ENCODE results near the gene SLC7A4.

SLC7A4 gene

GRCh38 chr22:21047035-21047661 is 14.8 kb upstream of the SLC7A4 start:
- no peaks in the 10 kb centered on the region for H3K9me3 ChIP-seq (ENCODE audit: insufficient read depth, low read length, severe bottlenecking)
- H4K20me1 ChIP-seq (ENCODE audit: insufficient read depth, low read length), result peaks cover 3% of the 10 kb centered on the region; the same call in 1 of the 2 replicates
- H3K79me2 ChIP-seq (ENCODE audit: insufficient read depth, low read length), result no peaks in the 10 kb centered on the region
- H3K4me3 ChIP-seq (ENCODE audit: low read depth in 1 of 2, low read length in 2 of 2), result no peak overlapping the region
- H2AFZ ChIP-seq (ENCODE audit: low read depth, low read length), result no peak overlapping the region
- no peak overlapping the region for H3K27ac ChIP-seq (ENCODE audit: low read length)
- H3K4me1 ChIP-seq (ENCODE audit: insufficient read depth, low read length), result no peaks in the 10 kb centered on the region
- no peak overlapping the region for H3K4me2 ChIP-seq (ENCODE audit: insufficient read depth, low read length)
- no peak overlapping the region for H3K9ac ChIP-seq (ENCODE audit: low read depth, low read length)
- no peaks in the 10 kb centered on the region for H3K36me3 ChIP-seq (ENCODE audit: insufficient read depth, low read length)
- DNase-seq, result no peak
- TF ChIP-seq EZH2 (IDR thresholded peaks at IDR 0.05; ENCODE audit: borderline replicate concordance, low read depth, low read length, severe bottlenecking), result no peak
- TF ChIP-seq CTCF (IDR thresholded peaks at IDR 0.05; ENCODE audit: borderline replicate concordance, extremely low read depth, low read length, poor library complexity, severe bottlenecking), result no peak
- H3K27me3 ChIP-seq (ENCODE audit: insufficient read depth, low read length, poor library complexity), result peaks cover 21% of the 10 kb centered on the region
- ATAC-seq (ENCODE audit: insufficient read depth, low read depth), result no peak

- Histone ChIP-seq H4K20me1 (ENCODE audit: insufficient read depth, low read length) (peaks cover 3% of the 10 kb centered on the region; the same call in 1 of the 2 replicates), H3K27ac (ENCODE audit: low read length) (no peak within 1 kb of the TSS), H3K9ac (ENCODE audit: low read depth, low read length) (no peak within 1 kb of the TSS), H3K9me3 (ENCODE audit: insufficient read depth, low read length, severe bottlenecking) (no peaks in the 10 kb centered on the region), H2AFZ (ENCODE audit: low read depth, low read length) (no peak within 1 kb of the TSS), H3K27me3 (ENCODE audit: insufficient read depth, low read length, poor library complexity) (peaks cover 21% of the 10 kb centered on the region), H3K4me3 (ENCODE audit: low read depth in 1 of 2, low read length in 2 of 2) (no peak within 1 kb of the TSS), H3K36me3 (ENCODE audit: insufficient read depth, low read length) (no peaks in the 10 kb centered on the region), H3K4me1 (ENCODE audit: insufficient read depth, low read length) (no peaks in the 10 kb centered on the region), H3K4me2 (ENCODE audit: insufficient read depth, low read length) (no peak within 1 kb of the TSS), H3K79me2 (ENCODE audit: insufficient read depth, low read length) (no peaks in the 10 kb centered on the region)
- DNase-seq (peak; percentile 49), ATAC-seq (ENCODE audit: insufficient read depth, low read depth) (peak; percentile 79)
- TF ChIP-seq EZH2 (IDR thresholded peaks at IDR 0.05; ENCODE audit: borderline replicate concordance, low read depth, low read length, severe bottlenecking) (no peak), CTCF (IDR thresholded peaks at IDR 0.05; ENCODE audit: borderline replicate concordance, extremely low read depth, low read length, poor library complexity, severe bottlenecking) (no peak)
Observed at GRCh38 chr22:21045585-21046294, 13.4 kb upstream of the SLC7A4 start, which contains the start of gene LRRC74B. Gene LRRC74B, plus strand, starts transcription at chr22:21045946. Its CDS starts 41 bp downstream, at chr22:21045987.

- peaks cover 3% of the 10 kb centered on the region; the same call in 1 of the 2 replicates for H4K20me1 ChIP-seq (ENCODE audit: insufficient read depth, low read length)
- H3K9me3 ChIP-seq (ENCODE audit: insufficient read depth, low read length, severe bottlenecking), result no peaks in the 10 kb centered on the region
- no peak overlapping the region for H3K4me3 ChIP-seq (ENCODE audit: low read depth in 1 of 2, low read length in 2 of 2)
- ATAC-seq (ENCODE audit: insufficient read depth, low read depth), result peak; percentile 43; the same call in 1 of the 3 replicates
- TF ChIP-seq EZH2 (IDR thresholded peaks at IDR 0.05; ENCODE audit: borderline replicate concordance, low read depth, low read length, severe bottlenecking) (no peak), CTCF (IDR thresholded peaks at IDR 0.05; ENCODE audit: borderline replicate concordance, extremely low read depth, low read length, poor library complexity, severe bottlenecking) (no peak)
- peaks cover 21% of the 10 kb centered on the region for H3K27me3 ChIP-seq (ENCODE audit: insufficient read depth, low read length, poor library complexity)
- H3K4me1 ChIP-seq (ENCODE audit: insufficient read depth, low read length), result no peaks in the 10 kb centered on the region
- no peak overlapping the region for H3K27ac ChIP-seq (ENCODE audit: low read length)
- H3K4me2 ChIP-seq (ENCODE audit: insufficient read depth, low read length), result no peak overlapping the region
- no peak overlapping the region for H3K9ac ChIP-seq (ENCODE audit: low read depth, low read length)
- H3K79me2 ChIP-seq (ENCODE audit: insufficient read depth, low read length), result no peaks in the 10 kb centered on the region
- H3K36me3 ChIP-seq (ENCODE audit: insufficient read depth, low read length), result no peaks in the 10 kb centered on the region
- H2AFZ ChIP-seq (ENCODE audit: low read depth, low read length), result no peak overlapping the region
- DNase-seq, result peak; percentile 21
Observed at GRCh38 chr22:21044931-21045584, 12.7 kb upstream of the SLC7A4 start.

Data from DND-41 (cell line).